ENCODE measurements around the gene YARS1.

The YARS1 gene

GRCh38 chr1:32780628-32781234, 36.4 kb downstream of the YARS1 start:
- no peak for DNase-seq (ENCODE audit: low read depth, low spot score)

- DNase-seq (ENCODE audit: low read depth, low spot score), result no peak
These were observed 37.2 kb downstream of the YARS1 start for GRCh38 chr1:32780005-32780404.

GRCh38 chr1:32779242-32779641, 37.9 kb downstream of the YARS1 start:
- no peak for DNase-seq (ENCODE audit: low read depth, low spot score)

GRCh38 chr1:32775640-32776337, 41.4 kb downstream of the YARS1 start:
- DNase-seq (ENCODE audit: low read depth, low spot score), result no peak

- DNase-seq (ENCODE audit: low read depth, low spot score), result no peak
These were observed 42.1 kb downstream of the YARS1 start for GRCh38 chr1:32774950-32775634.

- DNase-seq (ENCODE audit: low read depth, low spot score), result no peak
These were observed 42.7 kb downstream of the YARS1 start for GRCh38 chr1:32774464-32774808.

- no peak for DNase-seq (ENCODE audit: low read depth, low spot score)
These were observed 43.2 kb downstream of the YARS1 start for GRCh38 chr1:32773764-32774463.

- DNase-seq (ENCODE audit: low read depth, low spot score), result peak; percentile 45
These were observed 44.0 kb downstream of the YARS1 start for GRCh38 chr1:32773018-32773763.

GRCh38 chr1:32772281-32773017, 44.7 kb downstream of the YARS1 start:
- DNase-seq (ENCODE audit: low read depth, low spot score), result no peak

- DNase-seq (ENCODE audit: low read depth, low spot score), result no peak
These were observed 45.4 kb downstream of the YARS1 start for GRCh38 chr1:32771561-32772280.

GRCh38 chr1:32770741-32771548, 46.2 kb downstream of the YARS1 start:
- no peak for DNase-seq (ENCODE audit: low read depth, low spot score)

GRCh38 chr1:32770221-32770731, 46.9 kb downstream of the YARS1 start:
- DNase-seq (ENCODE audit: low read depth, low spot score), result no peak

- DNase-seq (ENCODE audit: low read depth, low spot score), result no peak
These were observed 47.5 kb downstream of the YARS1 start for GRCh38 chr1:32769524-32770220.

- DNase-seq (ENCODE audit: low read depth, low spot score), result no peak
These were observed 48.9 kb downstream of the YARS1 start for GRCh38 chr1:32768110-32768850.

GRCh38 chr1:32767641-32768040, 49.5 kb downstream of the YARS1 start:
- DNase-seq (ENCODE audit: low read depth, low spot score), result no peak

- no peak for DNase-seq (ENCODE audit: low read depth, low spot score)
These were observed 50.0 kb downstream of the YARS1 start for GRCh38 chr1:32767156-32767555.

GRCh38 chr1:32766328-32766972, 50.7 kb downstream of the YARS1 start:
- DNase-seq (ENCODE audit: low read depth, low spot score), result no peak

Data from activated CD4-positive, CD25-positive, alpha-beta regulatory T cell treated with anti-CD3 and anti-CD28 coated beads, Interleukin-2, amount 50 U/mL, for 16 hours (primary cell).